ENCODE measurements around the gene LAYN. TPM values are rescaled to one million over a fixed set of nuclear protein-coding genes. Genes with fewer than 3 reads are reported as not detected.

The LAYN gene
- total RNA-seq, 1 donor from 2014 or later, result 16.5 TPM

GRCh38 chr11:111606986-111607385 lies 66.5 kb downstream of the LAYN start:
- no peak overlapping the region for H3K27ac Mint-ChIP-seq
- peaks cover 21% of the 10 kb centered on the region for H3K4me1 Mint-ChIP-seq (ENCODE audit: low read depth)
- H3K36me3 Mint-ChIP-seq (ENCODE audit: low read depth), result no peaks in the 10 kb centered on the region
- H3K9me3 Mint-ChIP-seq, result no peaks in the 10 kb centered on the region
- intact Hi-C loops (cut with micrococcal nuclease), result loop anchor here (10.0 kb wide), 2 partner anchors 88 to 478 kb away; partner anchors contain the start of genes SDHD and TIMM8B
- no peak overlapping the region for H3K4me3 Mint-ChIP-seq (ENCODE audit: low read depth)
- DNase-seq (ENCODE audit: low spot score), result no peak
- no peaks in the 10 kb centered on the region for H3K27me3 Mint-ChIP-seq (ENCODE audit: low read depth)

GRCh38 chr11:111607751-111608150 lies 67.2 kb downstream of the LAYN start:
- no peak for DNase-seq (ENCODE audit: low spot score)
- Mint-ChIP-seq H3K36me3 (ENCODE audit: low read depth) (no peaks in the 10 kb centered on the region), H3K4me3 (ENCODE audit: low read depth) (no peak overlapping the region), H3K9me3 (no peaks in the 10 kb centered on the region), H3K27me3 (ENCODE audit: low read depth) (no peaks in the 10 kb centered on the region), H3K4me1 (ENCODE audit: low read depth) (peaks cover 21% of the 10 kb centered on the region), H3K27ac (no peak overlapping the region)
- intact Hi-C loops (cut with micrococcal nuclease), result loop anchor here (10.0 kb wide), 2 partner anchors 87 to 477 kb away; partner anchors contain the start of genes SDHD and TIMM8B

Other genes starting within 250 kb of the LAYN start
- 0.16 TPM in 1 of 2 replicates, not detected in the other for gene POU2AF3, start 242.2 kb upstream of the LAYN start, total RNA-seq
- 35.2 and 37.2 TPM in 2 replicates for gene POU2AF1, start 161.4 kb upstream of the LAYN start, total RNA-seq
- not detected in 2 replicates for gene BTG4, start 28.3 kb upstream of the LAYN start, total RNA-seq
- gene HOATZ, start 25.9 kb upstream of the LAYN start, total RNA-seq, result not detected in 2 replicates
- gene SIK2, start 61.7 kb downstream of the LAYN start, total RNA-seq, result 9.9 TPM in 2 replicates
- 57.7 and 64.2 TPM in 2 replicates for gene PPP2R1B, start 225.7 kb downstream of the LAYN start, total RNA-seq